Measurements from ENCODE around the gene SLCO1B1.

SLCO1B1 gene

DNA sequence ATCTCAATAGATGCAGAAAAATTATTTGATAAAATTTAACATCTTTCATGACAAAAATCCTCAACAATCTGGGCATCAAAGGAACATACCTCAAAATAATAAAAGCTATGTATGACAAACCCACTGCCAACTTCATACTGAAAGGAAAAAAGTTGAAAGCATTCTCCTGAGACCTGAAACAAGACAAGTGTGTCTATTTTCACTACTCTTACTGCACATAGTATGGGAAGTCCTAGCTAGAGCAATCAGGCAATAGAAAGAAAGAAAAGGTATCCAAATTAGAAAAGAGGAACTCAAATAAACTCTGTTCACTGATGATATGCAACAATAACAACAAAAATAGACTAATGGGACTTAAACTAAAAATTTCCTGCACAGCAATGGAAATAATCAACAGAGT lies 90.1 kb downstream of the SLCO1B1 start:
- DNase-seq: no peak

DNA sequence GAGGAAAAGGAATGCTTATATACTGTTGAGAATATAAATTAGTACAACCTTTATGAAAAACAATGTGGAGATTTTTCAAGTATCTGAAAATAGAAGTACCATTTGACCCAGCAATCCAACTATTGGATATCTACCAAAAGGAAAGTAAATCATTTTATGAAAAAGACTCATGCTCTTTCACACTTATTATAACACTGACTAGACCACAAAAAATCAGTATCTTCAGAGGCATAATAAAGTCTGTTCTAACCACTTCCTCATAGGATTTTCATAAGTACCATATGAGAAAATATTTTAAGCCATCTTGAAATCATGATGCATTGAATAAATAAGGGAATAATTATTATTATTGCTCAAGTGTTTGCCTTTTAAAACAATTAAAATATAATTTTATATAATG lies 90.8 kb downstream of the SLCO1B1 start:
- DNase-seq: no peak

DNA sequence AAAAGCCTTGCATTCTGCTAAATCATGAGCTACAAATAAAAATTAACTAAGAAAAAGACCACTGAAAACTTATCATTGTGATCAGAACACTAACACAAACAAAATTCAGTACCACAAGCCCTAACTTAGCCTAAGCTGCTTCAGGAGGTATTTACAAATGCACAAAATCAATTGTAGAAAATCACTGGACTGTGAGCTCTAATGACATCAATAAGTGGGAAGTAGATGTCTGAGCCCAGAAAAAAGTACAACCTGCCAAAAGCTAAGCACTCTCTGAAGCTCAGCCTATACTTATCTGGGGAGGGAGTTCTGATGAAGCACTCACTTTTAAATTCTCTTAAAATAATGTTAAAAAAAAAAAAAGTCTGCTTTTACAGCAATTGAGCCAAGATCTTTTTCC lies 92.9 kb downstream of the SLCO1B1 start:
- no peak for DNase-seq

- DNase-seq: no peak
These were observed 103.4 kb downstream of the SLCO1B1 start for GRCh38 chr12:21234395-21234794.

GRCh38 chr12:21239866-21240265 lies 108.9 kb downstream of the SLCO1B1 start:
- no peak for DNase-seq

DNA sequence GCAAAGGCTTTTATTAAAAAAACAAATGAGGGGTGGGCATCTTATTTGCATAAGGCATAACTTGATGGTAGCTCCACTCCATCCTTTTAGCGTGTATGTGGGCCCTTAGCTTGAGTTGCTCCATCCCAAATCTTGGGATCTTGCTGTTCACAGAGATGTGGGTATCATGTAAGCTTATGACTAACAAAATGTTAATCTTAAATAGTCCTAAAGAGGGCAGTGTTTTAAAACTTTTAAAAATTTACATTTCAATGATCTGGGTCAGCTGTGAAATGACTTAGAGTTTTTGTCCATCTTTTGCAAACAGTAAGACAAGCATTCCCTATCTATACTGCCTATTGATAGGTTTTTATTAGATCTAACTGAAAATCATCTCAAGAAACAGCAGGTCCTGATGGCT lies 117.7 kb downstream of the SLCO1B1 start:
- DNase-seq: no peak

DNA sequence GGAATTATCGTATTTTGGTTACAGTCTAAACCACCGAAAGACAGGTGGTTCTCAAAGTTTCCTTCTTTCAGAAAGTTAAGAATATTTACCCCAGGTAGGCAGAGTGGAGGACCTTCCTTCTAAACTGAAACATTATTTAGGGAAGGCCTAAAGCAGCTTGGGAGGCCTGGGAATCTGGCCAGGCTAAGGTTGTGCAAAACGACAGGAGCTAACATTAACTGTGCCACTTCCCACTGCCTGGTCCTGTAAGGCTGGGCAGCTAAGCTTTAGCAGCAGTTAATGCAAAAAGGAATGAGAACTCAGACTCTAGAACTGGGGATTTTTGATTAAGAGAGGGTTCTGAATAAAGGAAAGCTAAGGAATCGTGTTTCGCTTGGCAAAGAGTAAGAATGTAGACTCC lies 121.1 kb downstream of the SLCO1B1 start:
- DNase-seq: no peak

DNA sequence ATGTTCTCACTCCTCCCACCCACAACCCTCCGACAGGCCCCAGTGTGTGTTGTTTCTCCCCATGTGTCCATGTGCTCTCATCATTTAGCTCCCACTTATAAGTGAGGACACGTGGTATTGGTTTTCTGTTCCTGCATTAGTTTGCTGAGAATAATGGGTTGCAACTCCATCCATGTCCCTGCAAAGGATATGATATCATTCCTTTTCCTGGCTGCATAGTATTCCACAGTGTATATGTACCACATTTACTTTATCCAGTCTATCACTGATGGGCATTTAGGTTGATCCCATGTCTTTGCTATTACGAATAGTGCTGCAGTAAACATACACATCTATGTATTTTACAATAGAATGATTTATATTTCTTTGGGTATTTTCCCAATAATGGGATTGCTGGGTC lies 126.2 kb downstream of the SLCO1B1 start:
- DNase-seq: no peak

DNA sequence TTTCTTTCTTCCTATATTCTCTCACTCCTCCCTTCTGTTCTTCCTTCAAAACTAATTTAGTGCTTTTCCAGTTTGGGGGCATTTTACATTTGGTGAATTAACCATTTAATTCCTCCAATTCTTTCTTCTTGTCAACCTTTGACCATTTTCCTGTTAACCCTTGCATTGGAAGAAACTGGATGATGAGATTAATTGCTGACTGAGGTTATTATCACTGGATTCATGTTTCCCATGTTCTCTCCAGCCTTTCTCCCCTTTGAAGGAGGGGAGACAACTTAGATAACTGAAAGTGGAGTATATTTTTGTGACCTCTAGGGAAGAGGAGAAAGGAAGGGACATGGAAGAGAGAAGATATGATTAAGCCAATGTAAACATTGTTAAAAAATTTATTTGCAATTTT lies 133.2 kb downstream of the SLCO1B1 start:
- DNase-seq: no peak

- DNase-seq: no peak
These were observed 134.9 kb downstream of the SLCO1B1 start for GRCh38 chr12:21265932-21266331.

GRCh38 chr12:21276826-21277225 lies 145.8 kb downstream of the SLCO1B1 start:
- DNase-seq: no peak
